Measurements from ENCODE around the gene GLCE. TPM values are rescaled to one million over a fixed set of nuclear protein-coding genes. Genes with fewer than 3 reads are reported as not detected.

The GLCE gene
- total RNA-seq, 1 experiment from 2014 or later, result 22.8 TPM

DNA sequence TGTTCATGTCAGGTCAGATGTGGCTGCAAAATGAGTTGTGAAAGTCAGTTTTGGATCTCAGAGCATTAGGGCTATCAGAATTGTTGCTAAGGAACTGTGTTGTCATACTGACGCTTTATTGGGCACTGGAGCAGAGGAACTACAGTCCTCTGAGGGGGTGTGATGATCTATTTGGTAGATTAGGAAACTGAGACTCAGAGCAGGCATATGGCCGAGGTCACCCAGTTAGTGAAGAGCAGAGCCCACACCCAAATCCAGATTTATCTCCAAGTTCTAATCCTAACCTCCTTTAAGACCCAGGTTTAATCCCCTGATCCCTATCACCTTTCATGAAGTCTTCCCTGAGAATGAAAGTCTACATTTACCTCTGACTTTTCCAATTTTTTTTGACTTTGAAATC is 25.6 kb upstream of the GLCE start:
- no TSS peak for BruUV-seq (replicated peaks)
- TF ChIP-seq POLR2AphosphoS5 (IDR thresholded peaks at IDR 0.05; ENCODE audit: low read depth, low read length), result no peak
- no peak for TF ChIP-seq SIN3A (IDR thresholded peaks at IDR 0.05; ENCODE audit: borderline replicate concordance, insufficient read depth, low read depth, low read length)
- TF ChIP-seq TCF7L2 (IDR thresholded peaks at IDR 0.05; ENCODE audit: low read depth, low read length), result no peak
- H3K4me1 ChIP-seq (ENCODE audit: control insufficient read depth, insufficient read depth, low read length), result no peaks in the 10 kb centered on the region
- H3K36me3 ChIP-seq (ENCODE audit: control insufficient read depth, insufficient read depth, low read length), result no peaks in the 10 kb centered on the region
- no peak overlapping the region for H3K27ac ChIP-seq (ENCODE audit: low read length)
- in situ Hi-C loops (cut with HindIII; ENCODE audit: low pct_unique_long_range_greater_than_20kb, low sequenced_read_pairs) (no loop called here), intact Hi-C loops (cut with micrococcal nuclease; ENCODE audit: unreplicated experiment) (no loop called here)
- POLR2A ChIA-PET, result no interaction called here
- CTCF ChIA-PET, result no interaction called here
- H3K4me3 ChIP-seq (ENCODE audit: low read depth in 2 of 2, low read length in 2 of 2), result no peak overlapping the region
- H3K9me3 ChIP-seq (ENCODE audit: control insufficient read depth, insufficient read depth, low read depth, low read length), result no peaks in the 10 kb centered on the region
- no peak for ATAC-seq
- no peak for DNase-seq (ENCODE audit: low read depth, low spot score)
- H3K27me3 ChIP-seq (ENCODE audit: control insufficient read depth, insufficient read depth, low read length), result peaks cover 12% of the 10 kb centered on the region

DNA sequence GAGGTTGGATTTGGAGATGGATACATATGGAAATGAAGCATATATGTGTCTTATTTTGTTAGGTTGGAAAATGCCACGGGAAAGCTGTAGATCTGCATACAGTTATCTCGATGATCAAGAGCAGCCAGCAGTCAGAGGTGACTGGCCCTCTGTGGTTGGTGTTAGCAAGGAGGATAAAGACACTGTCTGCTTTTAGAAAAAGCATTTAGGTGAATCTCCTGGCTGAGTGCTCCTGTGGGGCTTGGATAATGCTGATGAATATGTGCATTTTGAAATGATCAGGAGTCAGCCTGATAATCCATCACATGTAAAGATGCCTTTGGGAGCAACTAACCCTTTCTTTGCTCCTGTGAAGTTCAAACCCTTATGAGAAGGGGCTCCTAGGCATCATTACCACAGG is 24.9 kb upstream of the GLCE start:
- no peak for ATAC-seq

DNA sequence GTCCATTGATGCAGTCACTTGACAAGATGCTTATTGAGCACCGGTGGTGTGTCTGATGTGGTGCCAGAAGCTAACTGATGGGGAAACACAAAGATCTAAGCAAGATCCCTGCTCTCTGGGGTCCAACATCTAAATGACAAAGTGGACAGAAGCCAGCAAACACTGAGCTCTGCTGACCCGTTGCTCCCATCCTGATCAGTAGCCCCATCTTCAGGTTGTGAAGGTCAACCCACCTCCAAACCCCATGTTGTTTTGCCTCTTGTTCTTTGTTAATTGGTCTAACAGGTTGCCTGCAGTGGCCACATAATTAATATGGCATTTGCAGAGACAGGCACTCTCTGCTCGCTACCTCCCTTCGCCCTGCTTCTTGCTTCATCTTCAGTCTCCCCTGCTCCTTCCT is 21.5 kb upstream of the GLCE start:
- Histone ChIP-seq H3K36me3 (ENCODE audit: control insufficient read depth, insufficient read depth, low read length) (no peaks in the 10 kb centered on the region), H3K27me3 (ENCODE audit: control insufficient read depth, insufficient read depth, low read length) (peaks cover 23% of the 10 kb centered on the region), H3K27ac (ENCODE audit: low read length) (no peak overlapping the region), H3K9me3 (ENCODE audit: control insufficient read depth, insufficient read depth, low read depth, low read length) (no peaks in the 10 kb centered on the region), H3K4me1 (ENCODE audit: control insufficient read depth, insufficient read depth, low read length) (no peaks in the 10 kb centered on the region; the same call in 1 of the 2 replicates), H3K4me3 (ENCODE audit: low read depth in 2 of 2, low read length in 2 of 2) (no peak overlapping the region)
- in situ Hi-C loops (cut with HindIII; ENCODE audit: low pct_unique_long_range_greater_than_20kb, low sequenced_read_pairs) (no loop called here), intact Hi-C loops (cut with micrococcal nuclease; ENCODE audit: unreplicated experiment) (no loop called here)
- POLR2A ChIA-PET, result no interaction called here
- TF ChIP-seq REST (IDR thresholded peaks at IDR 0.05; ENCODE audit: insufficient read depth in 1 of 2, low read depth in 2 of 2, low read length in 1 of 2), result no peak
- no peak for TF ChIP-seq CTCF (IDR thresholded peaks at IDR 0.05)
- no peak for TF ChIP-seq POLR2AphosphoS5 (IDR thresholded peaks at IDR 0.05; ENCODE audit: low read depth, low read length)
- no peak for TF ChIP-seq TCF7L2 (IDR thresholded peaks at IDR 0.05; ENCODE audit: low read depth, low read length)
- no peak for TF ChIP-seq SIN3A (IDR thresholded peaks at IDR 0.05; ENCODE audit: borderline replicate concordance, insufficient read depth, low read depth, low read length)
- DNase-seq (ENCODE audit: low read depth, low spot score) (no peak), ATAC-seq (no peak)
- CTCF ChIA-PET, result no interaction called here
- BruUV-seq (replicated peaks), result no TSS peak

More for the DNA sequence above, 24.9 kb upstream of the GLCE start:
- ChIA-PET POLR2A (no interaction called here), CTCF (no interaction called here)
- Histone ChIP-seq H3K27ac (ENCODE audit: low read length) (no peak overlapping the region), H3K4me3 (ENCODE audit: low read depth in 2 of 2, low read length in 2 of 2) (no peak overlapping the region), H3K4me1 (ENCODE audit: control insufficient read depth, insufficient read depth, low read length) (no peaks in the 10 kb centered on the region), H3K27me3 (ENCODE audit: control insufficient read depth, insufficient read depth, low read length) (peaks cover 16% of the 10 kb centered on the region), H3K9me3 (ENCODE audit: control insufficient read depth, insufficient read depth, low read depth, low read length) (no peaks in the 10 kb centered on the region), H3K36me3 (ENCODE audit: control insufficient read depth, insufficient read depth, low read length) (no peaks in the 10 kb centered on the region)
- in situ Hi-C loops (cut with HindIII; ENCODE audit: low pct_unique_long_range_greater_than_20kb, low sequenced_read_pairs) (no loop called here), intact Hi-C loops (cut with micrococcal nuclease; ENCODE audit: unreplicated experiment) (no loop called here)
- no TSS peak for BruUV-seq (replicated peaks)
- TF ChIP-seq TCF7L2 (IDR thresholded peaks at IDR 0.05; ENCODE audit: low read depth, low read length) (no peak), REST (IDR thresholded peaks at IDR 0.05; ENCODE audit: insufficient read depth in 1 of 2, low read depth in 2 of 2, low read length in 1 of 2) (no peak), SIN3A (IDR thresholded peaks at IDR 0.05; ENCODE audit: borderline replicate concordance, insufficient read depth, low read depth, low read length) (no peak)
- no peak for DNase-seq (ENCODE audit: low read depth, low spot score)
